GM21447 (cell line): ENCODE measurements around the gene KAZN.

ENCODE experiments used
- ATAC-seq: cut with Tn5 transposase; IDR thresholded peaks from one replicate; pipeline ENCODE4 v1.9.1; 2021; ENCODE audit not compliant: unreplicated experiment

Gene KAZN

GRCh38 chr1:14585728-14586127, 12.8 kb upstream of the KAZN start:
- ATAC-seq = no peak

- no peak for ATAC-seq
Measured at GRCh38 chr1:14590411-14591180, 7.9 kb upstream of the KAZN start.

GRCh38 chr1:14591600-14591999, 6.9 kb upstream of the KAZN start:
- ATAC-seq = no peak

- ATAC-seq = no peak
Measured at GRCh38 chr1:14592004-14592631, 6.4 kb upstream of the KAZN start.

GRCh38 chr1:14593302-14593701, 5.2 kb upstream of the KAZN start:
- no peak for ATAC-seq

GRCh38 chr1:14594045-14594444, 4.4 kb upstream of the KAZN start:
- no peak for ATAC-seq

GRCh38 chr1:14596591-14596990, 1.9 kb upstream of the KAZN start:
- ATAC-seq = no peak

GRCh38 chr1:14597343-14598006, 1.0 kb upstream of the KAZN start:
- ATAC-seq = no peak

GRCh38 chr1:14598007-14598497, 433 bp upstream of the KAZN start:
- no peak for ATAC-seq

- no peak for ATAC-seq
Measured at GRCh38 chr1:14599183-14599791, 802 bp downstream of the KAZN start.

GRCh38 chr1:14599800-14600199, 1.3 kb downstream of the KAZN start:
- no peak for ATAC-seq

GRCh38 chr1:14600405-14601112, 2.1 kb downstream of the KAZN start:
- no peak for ATAC-seq

GRCh38 chr1:14602136-14602535, 3.7 kb downstream of the KAZN start:
- no peak for ATAC-seq

GRCh38 chr1:14603645-14604044, 5.2 kb downstream of the KAZN start:
- ATAC-seq = no peak

- no peak for ATAC-seq
Measured at GRCh38 chr1:14604414-14604813, 5.9 kb downstream of the KAZN start.

- no peak for ATAC-seq
Measured at GRCh38 chr1:14605945-14606344, 7.5 kb downstream of the KAZN start.

GRCh38 chr1:14606632-14607031, 8.1 kb downstream of the KAZN start:
- no peak for ATAC-seq

- ATAC-seq = no peak
Measured at GRCh38 chr1:14607295-14607694, 8.8 kb downstream of the KAZN start.

- no peak for ATAC-seq
Measured at GRCh38 chr1:14608308-14608707, 9.8 kb downstream of the KAZN start.

GRCh38 chr1:14610761-14611160, 12.3 kb downstream of the KAZN start:
- no peak for ATAC-seq

- no peak for ATAC-seq
Measured at GRCh38 chr1:14611792-14612191, 13.3 kb downstream of the KAZN start.
